PC-3 (cell line): Measurements from ENCODE around the gene NOTO. TPM values are rescaled to one million over a fixed set of nuclear protein-coding genes. Genes with fewer than 3 reads are reported as not detected.

Experiments
- ATAC-seq: fragments of 200-7000 bp; cut with Tn5 transposase; 2 replicates; pipeline ENCODE4 v1.9.1; 2020; ENCODE audit warnings: mild to moderate bottlenecking, moderate library complexity
- BruUV-seq: library from RNA; stranded (reverse); fragments of 400-500 nt; replicated peaks from 2 replicates; lab custom pipeline; 2021; lab: Mats Ljungman, UMichigan
- CTCF ChIA-PET: fragments of 300-600 bp; sonication (Branson Sonifier 250); formaldehyde crosslinking; loops from one replicate; lab custom pipeline; 2022; ENCODE audit warnings: antibody characterized with exemption; lab: Charles Lee
- POLR2A ChIA-PET: fragments of 300-600 bp; sonication (Branson Sonifier 250); formaldehyde crosslinking; loops from one replicate; lab custom pipeline; 2022; ENCODE audit warnings: antibody characterized with exemption; ENCODE audit not compliant: unreplicated experiment; lab: Charles Lee
- DNase-seq: peaks from one replicate; pipeline ENCODE4 v3.0.0-alpha.2; 2015
- H2AFZ ChIP-seq: fragments of 300-600 bp; sonication (generic); 2 replicates; pipeline ENCODE4 v1.6.0; 2016; ENCODE audit warnings: antibody characterized with exemption, low read length
- H3F3A ChIP-seq: fragments of 300-600 bp; sonication (generic); one replicate; pipeline ENCODE4 v1.6.0; 2017; ENCODE audit warnings: antibody characterized with exemption, low read length, control low read depth, mild to moderate bottlenecking; ENCODE audit not compliant: unreplicated experiment
- H3K27ac ChIP-seq: fragments of 300-600 bp; sonication (generic); 2 replicates; pipeline ENCODE4 v1.5.1; 2016; ENCODE audit warnings: mild to moderate bottlenecking, low read length
- H3K27me3 ChIP-seq: fragments of 300-600 bp; sonication (generic); 2 replicates; pipeline ENCODE4 v1.6.1; 2016; ENCODE audit warnings: low read length, mixed read lengths
- H3K36me3 ChIP-seq: fragments of 300-600 bp; sonication (generic); 2 replicates; pipeline ENCODE4 v1.6.1; 2016; ENCODE audit warnings: low read depth, mixed run types, low read length, mixed read lengths
- H3K4me1 ChIP-seq: fragments of 300-600 bp; sonication (generic); 2 replicates; pipeline ENCODE4 v1.5.1; 2016; ENCODE audit warnings: low read length; ENCODE audit not compliant: insufficient read depth
- H3K4me2 ChIP-seq: fragments of 300-600 bp; sonication (generic); 2 replicates; pipeline ENCODE4 v1.6.0; 2016; ENCODE audit warnings: low read length
- H3K4me3 ChIP-seq: fragments of 300-600 bp; sonication (generic); 2 replicates; pipeline ENCODE4 v1.5.1; 2016; ENCODE audit warnings: mild to moderate bottlenecking, low read length, mixed read lengths
- H3K79me2 ChIP-seq: fragments of 300-600 bp; sonication (generic); 2 replicates; pipeline ENCODE4 v1.6.1; 2017; ENCODE audit warnings: low read length, mixed read lengths
- H3K9ac ChIP-seq: fragments of 300-600 bp; sonication (generic); 2 replicates; pipeline ENCODE4 v1.6.0; 2016; ENCODE audit warnings: mild to moderate bottlenecking, low read length
- H3K9me2 ChIP-seq: fragments of 300-600 bp; sonication (generic); replicated peaks from 2 replicates; pipeline ENCODE4 v1.6.1; 2016; ENCODE audit warnings: mixed run types, low read length, mixed read lengths
- H3K9me3 ChIP-seq: fragments of 300-600 bp; sonication (generic); 2 replicates; pipeline ENCODE4 v1.6.1; 2016; ENCODE audit warnings: low read length, mixed read lengths
- H4K20me1 ChIP-seq: fragments of 300-600 bp; sonication (generic); 2 replicates; pipeline ENCODE4 v1.6.1; 2016; ENCODE audit warnings: low read length, mixed read lengths
- EZH2 ChIP-seq: fragments of 300-600 bp; sonication (generic); IDR thresholded peaks from one replicate; pipeline ENCODE4 v1.6.1; 2017; ENCODE audit warnings: antibody characterized with exemption, mild to moderate bottlenecking, low read length; ENCODE audit not compliant: unreplicated experiment
- EZH2phosphoT487 ChIP-seq: fragments of 300-600 bp; sonication (generic); IDR thresholded peaks from 2 replicates; pipeline ENCODE4 v1.6.1; 2018; ENCODE audit warnings: mild to moderate bottlenecking, antibody characterized with exemption, low read length, borderline replicate concordance
- intact Hi-C: fragments of 100-400 bp; cut with micrococcal nuclease; formaldehyde crosslinking; loops from 2 replicates; pipeline ENCODE4 v1.9.0; 2023
- total RNA-seq: library from RNA; depleted of rRNA; stranded (reverse); fragments of >200 nt; gene quantifications from 2 replicates; pipeline ENCODE4 v1.2.3, GENCODE V29; 2014
- TF ChIP-seq, protein P1 (sequence below): fragments of 300-600 bp; sonication (generic); conservative IDR thresholded peaks from 2 replicates; pipeline ENCODE4 v1.5.1; 2017; ENCODE audit warnings: antibody characterized with exemption, low read depth, mild to moderate bottlenecking, low read length

NOTO gene
- total RNA-seq, 1 experiment from 2014 or later: 0.07 TPM

DNA sequence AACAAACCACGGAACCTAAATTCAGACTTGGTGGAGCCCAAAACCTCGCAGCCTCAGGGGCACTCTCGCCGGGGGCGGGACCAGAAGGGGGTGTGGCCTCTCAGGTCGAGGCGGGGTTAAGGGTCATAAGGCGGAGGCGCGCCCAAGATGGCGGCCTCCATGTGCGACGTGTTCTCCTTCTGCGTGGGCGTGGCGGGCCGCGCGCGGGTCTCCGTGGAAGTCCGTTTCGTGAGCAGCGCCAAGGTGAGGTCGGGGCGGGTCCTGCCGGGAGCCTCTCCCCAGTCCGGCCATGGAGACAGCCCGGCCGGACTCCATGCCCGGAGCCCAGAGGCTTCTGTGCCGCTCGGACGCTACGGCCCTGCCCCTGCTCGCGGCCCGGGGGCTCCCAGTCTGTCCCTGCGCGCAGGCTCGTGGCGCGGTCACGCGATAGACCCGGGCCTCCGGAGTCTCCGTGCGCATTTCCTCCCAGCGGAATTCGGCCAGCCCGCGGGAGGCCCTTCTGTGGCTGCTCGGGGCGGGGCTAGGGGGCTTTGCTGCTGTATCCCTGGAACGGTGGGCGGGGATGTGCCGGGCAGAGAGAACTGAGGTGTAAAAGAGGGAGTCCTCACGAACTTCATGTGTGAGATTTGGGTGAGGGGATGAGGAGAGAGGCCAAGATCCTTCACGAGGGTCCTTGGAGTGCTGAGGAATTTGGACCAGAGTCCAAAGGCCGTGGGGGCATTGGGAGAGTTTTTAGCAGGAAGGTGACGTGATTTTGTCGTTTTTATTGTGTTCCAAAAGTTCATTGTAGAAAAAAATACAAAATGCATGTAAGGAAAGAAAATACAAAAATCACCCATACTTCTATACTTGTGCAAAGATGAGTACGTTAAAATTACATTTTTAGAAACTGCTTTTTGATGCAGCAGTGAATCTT is 12.0 kb downstream of the NOTO start, which contains the start of gene SMYD5:
SMYD5 (plus strand) TSS at position 126 of the 916 bp plus-strand sequence; CDS start at position 148, 22 bp downstream.
- Histone ChIP-seq H4K20me1 (no peaks in the 10 kb centered on the region), H3K9me2 (no peaks in the 10 kb centered on the region), H2AFZ (peak within 1 kb of the TSS; percentile 77), H3K27ac (peak within 1 kb of the TSS; percentile 55), H3K79me2 (peaks cover 51% of the 10 kb centered on the region), H3K4me3 (peak within 1 kb of the TSS; percentile 77), H3K27me3 (no peaks in the 10 kb centered on the region), H3K4me2 (peak within 1 kb of the TSS; percentile 85), H3K9ac (peak within 1 kb of the TSS; percentile 90), H3K9me3 (no peaks in the 10 kb centered on the region), H3K36me3 (0 out of 2 replicates have a peak, but pooled peaks cover 2% of the 10 kb centered on the region), H3F3A (no peaks in the 10 kb centered on the region), H3K4me1 (peaks cover 25% of the 10 kb centered on the region)
- DNase-seq (peak; percentile 78), ATAC-seq (peak; percentile 73)
- POLR2A ChIA-PET: no interaction called here
- BruUV-seq: no TSS peak
- TF ChIP-seq, protein P1, sequence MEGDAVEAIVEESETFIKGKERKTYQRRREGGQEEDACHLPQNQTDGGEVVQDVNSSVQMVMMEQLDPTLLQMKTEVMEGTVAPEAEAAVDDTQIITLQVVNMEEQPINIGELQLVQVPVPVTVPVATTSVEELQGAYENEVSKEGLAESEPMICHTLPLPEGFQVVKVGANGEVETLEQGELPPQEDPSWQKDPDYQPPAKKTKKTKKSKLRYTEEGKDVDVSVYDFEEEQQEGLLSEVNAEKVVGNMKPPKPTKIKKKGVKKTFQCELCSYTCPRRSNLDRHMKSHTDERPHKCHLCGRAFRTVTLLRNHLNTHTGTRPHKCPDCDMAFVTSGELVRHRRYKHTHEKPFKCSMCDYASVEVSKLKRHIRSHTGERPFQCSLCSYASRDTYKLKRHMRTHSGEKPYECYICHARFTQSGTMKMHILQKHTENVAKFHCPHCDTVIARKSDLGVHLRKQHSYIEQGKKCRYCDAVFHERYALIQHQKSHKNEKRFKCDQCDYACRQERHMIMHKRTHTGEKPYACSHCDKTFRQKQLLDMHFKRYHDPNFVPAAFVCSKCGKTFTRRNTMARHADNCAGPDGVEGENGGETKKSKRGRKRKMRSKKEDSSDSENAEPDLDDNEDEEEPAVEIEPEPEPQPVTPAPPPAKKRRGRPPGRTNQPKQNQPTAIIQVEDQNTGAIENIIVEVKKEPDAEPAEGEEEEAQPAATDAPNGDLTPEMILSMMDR: no peak
- TF ChIP-seq EZH2: no peak
- TF ChIP-seq EZH2phosphoT487: no peak
- intact Hi-C loops: loop anchor here (1.0 kb wide), 1 partner anchor 19 kb away; the partner anchor contains the start of gene PRADC1
- CTCF ChIA-PET: no interaction called here

DNA sequence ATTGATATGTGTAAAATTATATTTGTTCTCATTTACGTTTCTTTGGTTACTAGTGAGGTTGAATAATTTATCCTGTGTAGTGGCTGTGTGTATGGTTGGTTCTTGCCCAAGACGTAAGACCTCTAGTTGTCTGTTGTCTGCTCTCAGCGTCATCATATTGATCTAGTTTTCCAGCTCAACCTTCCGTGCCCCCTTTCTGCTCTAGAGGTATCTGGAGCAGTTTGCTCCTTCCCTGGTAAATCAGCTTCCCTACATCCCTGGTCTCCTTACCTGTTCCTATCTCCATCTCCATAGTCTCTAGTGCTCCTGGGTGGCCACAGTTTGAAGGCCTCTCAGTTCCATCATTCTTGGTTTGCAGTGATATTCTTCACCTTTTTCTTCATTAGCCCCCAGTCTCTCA is 12.9 kb downstream of the NOTO start:
- DNase-seq: no peak
- Histone ChIP-seq H3K79me2 (peaks cover 51% of the 10 kb centered on the region), H3F3A (no peaks in the 10 kb centered on the region), H3K9me2 (no peaks in the 10 kb centered on the region), H3K4me1 (peaks cover 25% of the 10 kb centered on the region), H3K9me3 (no peaks in the 10 kb centered on the region), H3K4me3 (peak overlapping the region; percentile 77), H3K36me3 (0 out of 2 replicates have a peak, but pooled peaks cover 2% of the 10 kb centered on the region), H3K27ac (no peak overlapping the region), H3K9ac (peak overlapping the region; percentile 90), H2AFZ (no peak overlapping the region), H3K27me3 (no peaks in the 10 kb centered on the region), H4K20me1 (no peaks in the 10 kb centered on the region), H3K4me2 (peak overlapping the region; percentile 85)
- TF ChIP-seq EZH2: no peak
- TF ChIP-seq, protein P1: no peak
- no TSS peak for BruUV-seq
- POLR2A ChIA-PET: no interaction called here
- ATAC-seq: no peak
- intact Hi-C loops: no loop called here
- CTCF ChIA-PET: no interaction called here

DNA sequence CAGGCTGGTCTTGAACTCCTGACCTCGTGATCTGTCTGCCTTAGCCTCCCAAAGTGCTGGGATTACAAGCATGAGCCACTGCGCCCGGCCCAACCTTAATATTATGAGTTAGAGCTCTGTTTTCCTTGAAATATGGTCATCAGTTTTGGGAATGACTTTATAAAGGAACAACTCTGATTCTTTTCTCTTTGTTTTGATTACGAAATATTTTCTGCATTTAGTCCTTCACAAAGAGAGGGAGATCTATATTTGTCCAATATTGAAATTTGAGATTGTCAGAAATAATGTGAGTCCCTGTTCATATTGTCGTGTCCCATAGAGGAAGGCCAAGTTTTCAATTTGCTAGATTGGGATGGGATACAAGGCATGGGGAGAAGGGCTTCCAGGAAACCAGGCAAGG is 14.8 kb downstream of the NOTO start:
- no TSS peak for BruUV-seq
- ATAC-seq (no peak), DNase-seq (no peak)
- intact Hi-C loops: no loop called here
- Histone ChIP-seq H3K79me2 (peaks cover 51% of the 10 kb centered on the region), H3K9ac (no peak overlapping the region), H3K4me1 (peaks cover 25% of the 10 kb centered on the region), H3K27me3 (no peaks in the 10 kb centered on the region), H3K9me2 (no peaks in the 10 kb centered on the region), H3K9me3 (no peaks in the 10 kb centered on the region), H3K4me2 (no peak overlapping the region), H2AFZ (no peak overlapping the region), H3K4me3 (no peak overlapping the region), H4K20me1 (no peaks in the 10 kb centered on the region), H3K36me3 (peaks cover 6% of the 10 kb centered on the region; the same call in 1 of the 2 replicates), H3F3A (no peaks in the 10 kb centered on the region), H3K27ac (no peak overlapping the region)
- ChIA-PET POLR2A (no interaction called here), CTCF (no interaction called here)
- TF ChIP-seq, protein P1: no peak
- no peak for TF ChIP-seq EZH2phosphoT487
- TF ChIP-seq EZH2: no peak
